ENCODE measurements around the gene DNAJC5G. TPM values are rescaled to one million over a fixed set of nuclear protein-coding genes. Genes with fewer than 3 reads are reported as not detected.
A peak's percentile ranks its signal among the peaks of the same experiment; 100 is the strongest.

The DNAJC5G gene
- total and polyA plus RNA-seq, 9 of the 15 experiments (the other 6 are each of a cell fraction or from before 2014, with no cell fraction given): not detected

DNA sequence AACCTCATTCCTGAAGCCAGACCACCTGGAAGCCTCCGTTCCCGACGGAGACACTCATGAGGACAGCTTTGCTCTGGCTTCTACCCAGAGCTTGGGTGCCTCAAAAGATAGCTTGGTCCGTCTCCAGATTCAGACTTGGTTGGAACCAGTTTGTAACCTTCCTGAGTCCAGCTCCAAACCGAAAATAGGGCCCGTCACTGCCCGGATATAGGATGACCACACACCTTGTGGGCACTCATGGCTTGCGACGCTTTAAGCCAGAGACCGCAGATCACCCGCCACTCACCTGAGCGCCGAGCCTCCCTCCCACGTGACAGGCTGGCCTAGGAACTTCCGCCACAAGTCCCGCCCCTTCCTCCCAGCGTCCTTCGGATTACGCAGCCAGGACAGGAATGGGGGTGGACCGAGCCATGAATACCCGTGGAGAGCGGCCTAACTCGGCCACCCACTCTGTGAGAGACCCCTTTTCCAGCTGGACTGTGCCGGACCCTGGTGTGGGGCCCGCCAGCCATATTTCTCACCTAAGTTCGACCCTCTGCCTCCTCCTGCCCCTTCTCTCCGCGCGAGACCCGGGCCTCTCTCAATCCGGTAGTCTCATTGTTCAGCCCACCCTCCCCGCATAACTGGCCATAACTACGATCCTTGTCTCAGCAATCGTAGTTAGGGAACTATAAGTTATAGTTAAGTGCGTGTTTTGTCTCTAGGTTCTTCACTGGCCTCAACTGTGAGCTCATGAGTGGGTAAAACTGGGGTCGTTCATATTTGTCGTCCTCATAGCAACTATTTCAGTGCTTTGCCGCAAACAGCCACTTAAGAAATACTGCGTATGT lies 47.7 kb downstream of the DNAJC5G start, which contains the start of gene MPV17 (continued):
- TF ChIP-seq TFE3 (CRISPR knock-in tag; IDR thresholded peaks at IDR 0.05): peak; percentile 87
- TF ChIP-seq GTF2F1 (IDR thresholded peaks at IDR 0.05; ENCODE audit: low read depth, low read length): peak; percentile 77
- TF ChIP-seq PHB2 (IDR thresholded peaks at IDR 0.05; ENCODE audit: low read depth): no peak
- TF ChIP-seq TRIM24 (IDR thresholded peaks at IDR 0.05): no peak
- TF ChIP-seq MAZ (CRISPR knock-in tag; conservative IDR thresholded peaks at IDR 0.05 in 1 of 2, IDR thresholded peaks at IDR 0.05 in 1 of 2): peak in 1 of 2 experiments; percentile 73
- no peak for TF ChIP-seq MTF1 (CRISPR knock-in tag; IDR thresholded peaks at IDR 0.05; ENCODE audit: borderline replicate concordance)
- no peak for TF ChIP-seq PTTG1 (tag; IDR thresholded peaks at IDR 0.05; ENCODE audit: low read depth)
- TF ChIP-seq HDAC1 (IDR thresholded peaks at IDR 0.05): peak in 1 of 2 experiments; percentile 89; a peak in 2 of 4 replicates
- TF ChIP-seq, protein P1, sequence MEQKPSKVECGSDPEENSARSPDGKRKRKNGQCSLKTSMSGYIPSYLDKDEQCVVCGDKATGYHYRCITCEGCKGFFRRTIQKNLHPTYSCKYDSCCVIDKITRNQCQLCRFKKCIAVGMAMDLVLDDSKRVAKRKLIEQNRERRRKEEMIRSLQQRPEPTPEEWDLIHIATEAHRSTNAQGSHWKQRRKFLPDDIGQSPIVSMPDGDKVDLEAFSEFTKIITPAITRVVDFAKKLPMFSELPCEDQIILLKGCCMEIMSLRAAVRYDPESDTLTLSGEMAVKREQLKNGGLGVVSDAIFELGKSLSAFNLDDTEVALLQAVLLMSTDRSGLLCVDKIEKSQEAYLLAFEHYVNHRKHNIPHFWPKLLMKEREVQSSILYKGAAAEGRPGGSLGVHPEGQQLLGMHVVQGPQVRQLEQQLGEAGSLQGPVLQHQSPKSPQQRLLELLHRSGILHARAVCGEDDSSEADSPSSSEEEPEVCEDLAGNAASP (IDR thresholded peaks at IDR 0.05): no peak
- TF ChIP-seq EHMT2 (IDR thresholded peaks at IDR 0.05): no peak
- TF ChIP-seq ARNT (IDR thresholded peaks at IDR 0.05): no peak
- TF ChIP-seq ZNF583 (CRISPR knock-in tag; IDR thresholded peaks at IDR 0.05): no peak
- TF ChIP-seq NCOR1 (IDR thresholded peaks at IDR 0.05): no peak
- TF ChIP-seq RBBP5 (IDR thresholded peaks at IDR 0.05; ENCODE audit: borderline replicate concordance, insufficient read depth, low read length, poor library complexity, severe bottlenecking): peak; percentile 57
- TF ChIP-seq SAFB2 (IDR thresholded peaks at IDR 0.05; ENCODE audit: borderline replicate concordance, low read depth, low read length, severe bottlenecking): no peak
- no peak for TF ChIP-seq THRAP3 (IDR thresholded peaks at IDR 0.05; ENCODE audit: borderline replicate concordance)
- TF ChIP-seq RAD51 (IDR thresholded peaks at IDR 0.05; ENCODE audit: borderline replicate concordance, low read depth): peak; percentile 95
- no peak for TF ChIP-seq ZNF212 (CRISPR knock-in tag; IDR thresholded peaks at IDR 0.05)
- no peak for TF ChIP-seq KLF10 (CRISPR knock-in tag; IDR thresholded peaks at IDR 0.05)
- TF ChIP-seq, protein P2, sequence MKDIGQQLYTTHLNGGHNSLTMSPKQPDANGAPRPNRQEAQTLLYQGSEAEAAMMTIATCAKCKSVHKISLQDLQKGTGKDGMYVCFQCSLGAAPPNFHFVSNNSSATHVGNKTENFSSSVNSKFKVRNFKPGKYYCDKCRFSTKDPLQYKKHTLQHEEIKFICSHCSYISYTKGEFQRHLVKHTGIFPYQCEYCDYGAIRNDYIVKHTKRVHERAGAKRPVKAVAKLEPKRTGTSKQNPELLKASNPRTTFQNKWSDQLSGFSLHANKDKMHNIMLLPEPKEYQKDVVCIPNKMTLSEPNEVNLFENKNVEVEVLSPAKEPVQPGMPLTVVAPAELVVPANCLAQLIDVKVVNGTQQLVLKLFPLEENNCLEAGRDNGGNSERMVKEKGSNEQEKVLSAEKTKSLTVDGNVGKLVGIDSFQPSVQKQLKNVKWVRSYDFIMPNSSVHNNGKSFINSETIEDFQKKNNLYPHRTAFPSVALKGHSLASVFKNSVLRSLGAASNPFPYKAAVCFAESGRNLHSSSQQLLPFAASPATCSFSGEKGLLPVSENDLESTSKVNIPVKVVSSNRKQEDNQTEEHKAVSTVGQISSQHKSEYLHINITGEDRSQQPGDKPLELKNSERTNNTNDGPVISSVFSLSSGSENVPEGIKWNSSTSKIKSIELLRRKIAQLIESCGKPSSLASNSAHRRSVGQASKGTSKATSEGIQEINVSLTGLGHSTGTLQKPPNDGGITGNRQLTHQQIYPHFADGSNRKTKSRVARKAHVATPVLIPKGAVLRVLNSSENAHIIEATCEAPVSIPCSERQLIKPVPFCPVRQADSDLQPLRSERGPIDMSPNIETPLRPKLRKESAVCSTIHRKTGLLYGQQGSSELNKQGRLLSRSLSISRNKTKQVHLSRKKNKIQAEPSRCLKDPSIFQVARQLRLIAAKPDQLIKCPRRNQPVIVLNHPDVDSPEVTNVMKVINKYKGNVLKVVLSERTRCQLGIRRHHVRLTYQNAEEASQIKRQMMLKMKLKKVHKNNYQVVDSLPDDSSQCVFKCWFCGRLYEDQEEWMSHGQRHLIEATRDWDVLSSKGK (CRISPR knock-in tag; IDR thresholded peaks at IDR 0.05): 0 out of 2 replicates have a peak, but pooled peaks have one; percentile 72
- TF ChIP-seq RBM15 (IDR thresholded peaks at IDR 0.05; ENCODE audit: insufficient read depth, low read length): no peak
- TF ChIP-seq, protein P3, sequence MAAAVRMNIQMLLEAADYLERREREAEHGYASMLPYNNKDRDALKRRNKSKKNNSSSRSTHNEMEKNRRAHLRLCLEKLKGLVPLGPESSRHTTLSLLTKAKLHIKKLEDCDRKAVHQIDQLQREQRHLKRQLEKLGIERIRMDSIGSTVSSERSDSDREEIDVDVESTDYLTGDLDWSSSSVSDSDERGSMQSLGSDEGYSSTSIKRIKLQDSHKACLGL (CRISPR knock-in tag; IDR thresholded peaks at IDR 0.05; ENCODE audit: borderline replicate concordance, poor library complexity, severe bottlenecking): no peak

Data from K562 (cell line).